Inferior parietal cortex (tissue), 1 donor: ENCODE results near the gene REEP6.
"Not testable (repeated sequence)": the region's sequence is repeated elsewhere in the genome, so short reads cannot be mapped to it uniquely, and the experiment has no call there.

Experiments used
- DNase-seq: peaks from one replicate; pipeline ENCODE4 v3.0.0-alpha.2; 2016; ENCODE audit errors: extremely low spot score

The REEP6 gene

DNA sequence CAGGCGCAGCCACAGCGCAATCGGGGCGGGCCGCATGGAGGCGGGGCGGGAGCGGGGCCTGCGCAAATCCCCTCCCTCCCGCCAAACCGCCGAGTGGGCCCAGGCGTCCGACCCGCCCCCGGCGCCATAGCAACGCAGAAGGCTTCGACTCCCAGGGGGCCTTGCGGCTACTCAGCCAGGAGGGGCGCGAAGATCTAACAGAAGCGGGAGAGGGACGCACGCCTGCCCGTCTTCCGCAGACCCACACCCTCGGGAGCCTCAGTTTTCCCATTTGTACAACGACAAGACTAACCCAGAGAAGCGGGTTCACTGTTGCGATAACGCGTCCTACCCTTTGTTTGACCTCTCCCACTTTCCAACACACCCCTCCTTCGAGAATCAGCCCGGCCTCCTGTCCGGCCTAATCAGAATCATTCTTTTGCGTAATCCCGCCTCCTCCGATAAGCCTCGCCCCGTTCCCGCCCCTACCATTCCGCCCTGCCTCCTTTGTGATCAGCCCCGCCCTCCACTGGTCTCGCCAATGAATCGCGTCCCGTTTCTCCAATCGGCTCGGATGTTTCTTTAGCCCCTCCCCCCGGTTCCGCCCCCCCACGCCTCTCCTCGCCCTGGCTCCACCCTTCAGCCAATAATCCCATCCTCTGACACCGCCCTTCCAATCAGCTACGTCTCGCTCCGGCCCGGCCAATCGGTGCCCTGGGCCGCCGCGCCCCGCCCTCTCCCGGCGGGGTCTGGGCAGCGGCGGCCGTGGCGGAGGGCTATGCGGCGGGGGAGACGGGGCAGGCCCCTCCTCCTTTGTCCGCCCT, 469 bp upstream of the REEP6 start, which contains the start of gene PCSK4:
Gene PCSK4 (minus strand): TSS at position 40 of the 803 bp plus-strand sequence. CDS start 4 bp downstream, at position 36.
- DNase-seq, result peak; percentile 95

- no peak for DNase-seq
Observed at GRCh38 chr19:1491849-1492170, 829 bp downstream of the REEP6 start.

DNA sequence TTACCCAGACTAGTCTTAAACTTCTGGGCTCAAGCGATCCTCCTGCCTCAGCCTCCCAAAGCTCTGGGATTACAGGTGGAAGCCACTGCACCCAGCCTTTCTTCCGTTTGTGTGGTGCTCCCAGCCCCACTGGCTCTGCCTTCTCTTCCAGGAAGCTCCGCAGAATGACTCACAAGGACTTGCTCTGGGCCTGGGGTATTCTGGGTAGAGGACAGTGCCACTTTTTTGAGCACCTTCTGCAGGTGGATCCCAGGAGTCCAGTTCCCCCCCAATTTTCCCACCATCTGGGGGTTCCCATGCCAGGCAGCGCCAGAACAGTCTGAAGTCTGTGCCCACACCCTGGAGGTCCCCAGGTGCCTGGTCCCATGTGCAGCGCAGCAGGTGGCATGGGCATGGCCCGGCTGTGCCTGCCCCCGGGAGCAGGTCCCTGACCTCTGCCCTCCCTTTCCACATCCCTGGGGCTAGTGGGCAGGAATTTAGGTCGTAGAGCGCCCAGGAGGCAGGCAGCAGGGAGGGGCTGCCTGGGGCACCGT, 1.6 kb downstream of the REEP6 start:
- no peak for DNase-seq

DNA sequence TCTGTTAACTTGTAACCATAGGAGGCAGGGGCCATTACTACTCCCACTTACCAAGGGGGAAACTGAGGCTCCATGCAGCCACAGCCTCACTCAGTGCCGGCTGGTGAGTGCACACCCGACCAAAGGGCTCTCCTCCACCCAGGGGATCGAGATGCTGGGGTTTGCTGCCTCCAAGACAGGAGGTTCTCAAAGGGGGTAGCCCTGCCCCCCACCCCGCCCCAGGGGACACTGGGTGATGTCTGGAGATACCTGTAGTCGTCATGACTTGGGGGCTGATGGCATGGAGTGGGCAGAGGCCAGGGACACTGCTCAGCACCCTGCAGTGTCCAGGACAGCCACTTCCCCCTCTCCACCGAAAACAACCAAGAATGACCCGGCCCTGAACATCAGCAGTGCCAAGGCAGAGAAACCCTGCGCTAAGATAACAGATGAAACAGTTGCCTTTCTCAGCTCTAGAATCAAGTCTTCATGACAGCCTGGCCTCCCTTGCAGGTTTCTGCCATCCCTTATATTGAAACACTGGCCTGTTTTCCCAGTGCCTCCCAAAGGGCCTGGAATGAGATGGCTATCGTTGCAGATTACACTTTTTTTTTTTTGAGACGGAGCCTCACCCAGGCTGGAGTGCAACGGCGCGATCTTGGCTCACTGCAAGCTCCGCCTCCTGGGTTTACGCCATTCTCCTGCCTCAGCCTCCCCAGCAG, 3.3 kb downstream of the REEP6 start:
- DNase-seq, result no peak

GRCh38 chr19:1495051-1495798, 4.2 kb downstream of the REEP6 start:
- DNase-seq, result no peak

GRCh38 chr19:1495799-1496713, 5.1 kb downstream of the REEP6 start:
- no peak for DNase-seq

DNA sequence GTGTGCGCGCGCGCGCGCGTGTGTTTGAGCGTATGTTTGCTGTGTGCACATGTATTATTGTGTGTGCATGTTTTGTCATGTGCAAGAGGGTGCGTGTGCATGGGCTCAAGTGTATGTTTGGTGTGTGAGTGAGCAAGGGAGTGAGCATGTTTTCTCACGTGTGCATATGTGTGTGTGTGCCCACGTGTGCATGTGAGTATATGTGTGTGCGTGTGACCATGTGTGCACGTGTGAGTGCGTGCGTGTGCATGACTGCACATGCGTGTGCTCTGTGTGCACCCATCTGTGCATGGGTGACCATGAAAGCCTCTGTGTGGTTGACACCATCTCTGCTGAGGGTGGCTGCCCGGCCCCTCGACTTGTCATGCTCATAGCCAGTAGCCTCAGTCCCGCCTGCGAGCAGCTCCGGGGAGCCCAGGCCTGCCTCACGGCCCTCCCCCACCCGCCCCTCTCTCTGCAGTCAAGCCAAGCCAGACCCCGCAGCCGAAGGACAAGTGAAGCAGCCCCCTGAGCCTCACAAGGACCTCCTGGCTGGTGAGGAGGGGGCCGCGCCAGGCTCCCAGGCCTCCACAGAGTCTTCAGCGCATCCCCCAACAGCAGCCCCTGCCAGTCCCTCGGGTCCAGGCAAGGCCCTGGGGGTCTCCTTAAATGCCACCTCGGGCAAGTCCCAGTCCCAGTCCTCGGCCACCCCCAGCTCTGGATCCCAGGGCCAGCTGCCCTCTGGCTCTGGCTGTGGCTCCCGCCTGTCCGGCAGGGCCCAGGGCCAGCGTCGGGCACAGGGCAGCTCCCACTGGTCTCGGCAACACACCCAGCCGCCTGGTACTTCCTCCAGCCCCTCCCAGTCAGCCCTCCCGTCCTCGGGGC, 6.0 kb downstream of the REEP6 start:
- no peak for DNase-seq

DNA sequence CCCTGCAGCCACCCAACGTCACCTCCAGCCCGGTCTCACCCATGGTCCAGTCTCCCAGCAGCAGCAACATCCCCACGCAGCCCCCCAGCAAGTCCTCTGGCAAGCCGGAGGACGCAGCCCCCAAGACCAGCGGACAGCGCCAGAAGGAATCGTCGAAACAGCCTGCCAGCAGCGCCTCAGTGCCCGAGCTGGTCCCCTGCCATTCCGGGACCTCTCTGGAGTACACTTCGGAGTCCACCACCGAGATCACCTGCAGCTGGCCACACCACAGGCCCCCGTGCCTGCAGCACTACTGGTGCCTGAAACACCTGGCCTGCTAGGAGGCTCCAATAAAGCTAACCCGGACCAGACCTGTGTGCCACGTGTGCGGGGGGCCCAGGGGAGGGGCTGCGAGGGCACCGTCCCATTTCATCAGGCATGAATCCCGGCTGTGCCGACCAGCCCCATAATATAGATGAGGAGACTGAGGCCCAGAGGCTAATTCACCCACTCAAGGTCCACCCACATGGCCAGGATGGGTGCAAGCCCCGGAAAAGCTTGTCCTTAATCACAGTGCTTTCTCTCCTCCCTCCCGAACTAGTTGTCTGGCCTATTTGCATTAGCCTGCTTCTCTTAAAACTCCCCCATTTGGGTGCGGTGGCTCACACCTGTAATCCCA, 6.7 kb downstream of the REEP6 start:
- no peak for DNase-seq

DNA sequence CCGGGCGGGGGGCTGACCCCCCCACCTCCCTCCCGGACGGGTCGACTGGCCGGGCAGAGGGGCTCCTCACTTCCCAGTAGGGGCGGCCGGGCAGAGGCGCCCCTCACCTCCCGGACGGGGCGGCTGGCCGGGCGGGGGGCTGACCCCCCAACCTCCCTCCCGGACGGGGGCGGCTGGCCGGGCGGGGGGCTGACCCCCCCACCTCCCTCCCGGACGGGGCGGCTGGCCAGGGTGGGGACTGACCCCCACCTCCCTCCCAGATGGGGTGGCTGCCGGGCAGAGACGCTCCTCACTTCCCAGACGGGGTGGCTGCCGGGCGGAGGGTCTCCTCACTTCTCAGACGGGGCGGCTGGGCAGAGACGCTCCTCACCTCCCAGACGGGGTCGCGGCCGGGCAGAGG, 8.2 kb downstream of the REEP6 start:
- DNase-seq, result not testable (repeated sequence)

DNA sequence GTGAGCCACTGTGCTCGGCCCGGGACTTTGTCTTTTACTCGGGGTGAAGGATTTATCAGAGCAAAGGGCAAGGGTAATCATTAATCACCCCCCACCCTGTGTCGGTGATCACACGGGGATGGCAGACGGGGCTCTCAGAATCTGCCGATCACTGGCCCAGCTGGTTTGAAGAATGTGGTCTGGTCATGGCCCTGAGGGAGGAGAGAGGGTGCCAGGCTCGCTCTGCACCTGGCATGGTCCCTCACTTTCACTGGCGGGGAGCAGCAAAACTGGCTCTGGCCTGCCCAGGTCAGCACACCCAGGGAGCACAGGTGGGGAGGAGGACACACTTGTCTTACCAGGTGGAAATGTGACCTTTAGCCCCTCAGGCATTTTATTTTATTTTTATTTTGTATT, 10.2 kb downstream of the REEP6 start:
- no peak for DNase-seq

DNA sequence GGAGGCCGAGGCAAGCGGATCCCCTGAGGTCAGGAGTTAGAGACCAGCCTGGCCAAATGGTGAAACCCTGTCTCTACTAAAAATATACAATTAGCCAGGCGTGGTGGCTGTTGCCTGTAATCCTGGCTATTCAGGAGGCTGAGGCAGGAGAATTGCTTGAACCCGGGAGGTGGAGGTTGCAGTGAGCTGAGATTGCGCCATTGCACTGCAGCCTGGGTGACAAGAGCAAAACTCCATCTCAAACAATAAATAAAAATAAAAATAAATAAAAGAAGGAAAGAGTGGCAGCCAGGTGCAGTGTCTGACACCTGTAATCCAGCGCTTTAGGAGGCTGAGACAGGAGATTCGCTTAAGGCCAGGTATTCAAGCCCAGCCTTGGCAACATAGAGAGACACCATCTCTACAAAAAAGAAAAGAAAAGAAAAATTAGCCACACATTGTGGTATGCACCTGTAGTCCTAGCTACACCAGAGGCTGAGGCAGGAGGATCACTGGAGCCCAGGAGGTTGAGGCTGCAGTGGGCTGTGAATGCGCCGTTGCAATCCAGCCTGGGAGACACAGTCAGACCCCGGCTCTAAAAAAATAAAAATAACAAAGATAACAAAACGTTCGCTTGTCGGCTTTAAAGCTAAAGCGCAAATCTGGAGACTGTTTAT, 11.6 kb downstream of the REEP6 start:
- no peak for DNase-seq

- peak; percentile 47 for DNase-seq
Observed at GRCh38 chr19:1503089-1503924, 12.3 kb downstream of the REEP6 start.

DNA sequence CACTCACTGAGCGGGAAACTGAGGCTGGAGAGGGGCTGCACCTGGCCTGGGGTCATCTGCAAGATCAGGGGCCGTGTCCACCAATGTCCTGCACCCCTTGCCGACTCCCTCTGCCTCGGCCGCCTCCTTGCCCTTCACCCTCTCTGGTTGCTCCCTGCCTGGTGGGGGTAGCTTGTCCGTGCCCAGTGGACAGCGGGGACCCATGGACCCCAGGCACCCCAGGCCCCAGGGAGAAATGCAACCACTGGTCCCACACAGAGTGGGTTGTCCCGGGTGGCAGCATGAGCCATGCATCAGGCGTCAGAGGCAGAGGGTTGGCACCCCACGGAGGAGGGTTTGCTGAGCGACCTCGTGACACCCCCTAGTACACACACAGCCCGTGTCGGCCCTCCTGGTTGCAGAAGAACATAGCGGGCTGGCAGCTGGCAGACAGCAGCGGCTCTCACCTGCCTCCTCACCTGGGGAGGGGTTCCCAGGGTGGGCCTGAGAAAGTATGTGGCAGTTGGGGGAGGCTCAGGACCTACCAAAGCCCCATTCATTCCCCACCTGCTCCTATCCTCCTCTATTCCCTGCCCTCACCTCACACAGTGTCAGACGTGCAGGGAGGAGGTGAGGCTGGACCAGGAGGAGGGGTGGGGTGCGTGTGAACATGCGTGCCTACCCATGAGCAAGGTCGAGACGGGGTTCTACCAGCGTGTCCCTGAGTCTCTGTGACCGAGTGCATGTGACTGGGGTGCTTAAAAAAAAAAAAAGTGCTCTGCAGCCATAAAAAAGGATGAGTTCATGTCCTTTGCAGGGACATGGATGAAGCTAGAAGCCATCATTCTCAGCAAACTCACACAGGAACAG, 13.2 kb downstream of the REEP6 start:
- DNase-seq, result no peak

- DNase-seq, result no peak
Observed at GRCh38 chr19:1505012-1505411, 14.0 kb downstream of the REEP6 start.

- no peak for DNase-seq
Observed at GRCh38 chr19:1505991-1506881, 15.3 kb downstream of the REEP6 start.

DNA sequence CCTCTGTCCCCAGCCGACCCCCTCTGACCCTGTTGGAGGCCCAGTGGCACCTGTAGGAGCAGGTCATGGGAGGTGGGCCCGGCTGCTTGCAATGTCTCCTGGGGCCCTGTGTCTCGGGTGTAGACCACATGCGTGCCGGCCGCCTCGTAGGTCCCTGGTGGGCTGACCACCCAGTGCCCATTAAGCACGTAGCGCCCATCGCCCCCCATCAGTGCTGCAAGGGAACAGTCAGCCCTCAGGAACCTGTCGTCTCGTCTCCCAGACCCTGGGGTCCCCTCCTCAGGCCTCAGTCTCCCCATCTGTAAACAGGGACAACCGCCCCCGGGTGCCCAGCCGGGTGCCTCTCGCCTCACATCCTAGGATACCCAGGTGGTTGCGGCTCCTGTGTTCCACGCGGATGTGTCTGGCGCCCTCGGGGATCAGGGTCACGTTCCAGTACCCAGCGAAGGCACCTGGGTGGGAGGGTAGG, 16.2 kb downstream of the REEP6 start:
- DNase-seq, result no peak
